ENCODE measurements around the gene NDUFB5. TPM values are rescaled to one million over a fixed set of nuclear protein-coding genes. Genes with fewer than 3 reads are reported as not detected.

The NDUFB5 gene
- total and polyA plus RNA-seq, 3 donors from 2014 or later, result 70.4 to 138 (median 88.1) TPM

- no peaks in the 10 kb centered on the region for H3K9me3 ChIP-seq
- no peaks in the 10 kb centered on the region for H3K4me1 ChIP-seq
- H3K36me3 ChIP-seq (ENCODE audit: low read depth, missing control alignments), result no peaks in the 10 kb centered on the region
- no peak for TF ChIP-seq POLR2A (IDR thresholded peaks at IDR 0.05)
- TF ChIP-seq, protein P1, sequence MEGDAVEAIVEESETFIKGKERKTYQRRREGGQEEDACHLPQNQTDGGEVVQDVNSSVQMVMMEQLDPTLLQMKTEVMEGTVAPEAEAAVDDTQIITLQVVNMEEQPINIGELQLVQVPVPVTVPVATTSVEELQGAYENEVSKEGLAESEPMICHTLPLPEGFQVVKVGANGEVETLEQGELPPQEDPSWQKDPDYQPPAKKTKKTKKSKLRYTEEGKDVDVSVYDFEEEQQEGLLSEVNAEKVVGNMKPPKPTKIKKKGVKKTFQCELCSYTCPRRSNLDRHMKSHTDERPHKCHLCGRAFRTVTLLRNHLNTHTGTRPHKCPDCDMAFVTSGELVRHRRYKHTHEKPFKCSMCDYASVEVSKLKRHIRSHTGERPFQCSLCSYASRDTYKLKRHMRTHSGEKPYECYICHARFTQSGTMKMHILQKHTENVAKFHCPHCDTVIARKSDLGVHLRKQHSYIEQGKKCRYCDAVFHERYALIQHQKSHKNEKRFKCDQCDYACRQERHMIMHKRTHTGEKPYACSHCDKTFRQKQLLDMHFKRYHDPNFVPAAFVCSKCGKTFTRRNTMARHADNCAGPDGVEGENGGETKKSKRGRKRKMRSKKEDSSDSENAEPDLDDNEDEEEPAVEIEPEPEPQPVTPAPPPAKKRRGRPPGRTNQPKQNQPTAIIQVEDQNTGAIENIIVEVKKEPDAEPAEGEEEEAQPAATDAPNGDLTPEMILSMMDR (IDR thresholded peaks at IDR 0.05), result no peak
- DNase-seq, result no peak
- 76 to 79% methylated on average over 6 of the region's 6 CpGs for WGBS, 2 donors
- H3K27me3 ChIP-seq, result no peaks in the 10 kb centered on the region
- no peak overlapping the region for H3K27ac ChIP-seq
- H3K4me3 ChIP-seq, result no peak overlapping the region
- intact Hi-C loops (cut with DNase I; ENCODE audit: low total_unique reads), result no loop called here
Observed at GRCh38 chr3:179608931-179609720, 4.5 kb downstream of the NDUFB5 start.

- Histone ChIP-seq H3K27me3 (no peaks in the 10 kb centered on the region), H3K27ac (no peak overlapping the region), H3K36me3 (ENCODE audit: low read depth, missing control alignments) (no peaks in the 10 kb centered on the region), H3K4me3 (no peak overlapping the region), H3K4me1 (no peaks in the 10 kb centered on the region), H3K9me3 (no peaks in the 10 kb centered on the region)
- no peak for DNase-seq
- intact Hi-C loops (cut with DNase I; ENCODE audit: low total_unique reads), result no loop called here
- TF ChIP-seq, protein P1 (IDR thresholded peaks at IDR 0.05), result no peak
- no peak for TF ChIP-seq POLR2A (IDR thresholded peaks at IDR 0.05)
- 93 to 99% methylated on average over 4 of the region's 4 CpGs for WGBS, 2 donors
Observed at GRCh38 chr3:179610066-179610465, 5.5 kb downstream of the NDUFB5 start.

DNA sequence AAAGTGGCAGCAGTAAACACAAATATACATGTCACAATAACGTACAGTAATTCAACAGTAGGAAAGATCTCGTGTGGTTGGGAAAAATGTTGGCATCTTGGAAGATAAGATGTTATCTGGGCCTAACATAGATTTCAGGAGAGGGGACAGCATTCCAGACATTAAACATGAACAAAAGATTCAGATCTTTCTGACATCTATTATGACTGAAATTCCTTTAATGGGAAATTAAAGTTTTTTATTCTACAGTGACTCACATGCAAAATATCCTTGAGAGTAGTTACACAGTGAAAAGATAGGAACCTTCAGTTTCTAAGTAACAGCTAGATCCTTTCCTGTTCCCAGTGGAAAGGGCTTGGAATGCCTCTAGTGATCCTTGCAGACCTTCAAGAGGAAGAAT lies 9.2 kb downstream of the NDUFB5 start:
- Histone ChIP-seq H3K4me3 (no peak overlapping the region), H3K4me1 (no peaks in the 10 kb centered on the region), H3K9me3 (no peaks in the 10 kb centered on the region), H3K27me3 (no peaks in the 10 kb centered on the region), H3K36me3 (ENCODE audit: low read depth, missing control alignments) (no peaks in the 10 kb centered on the region), H3K27ac (no peak overlapping the region)
- no peak for DNase-seq
- intact Hi-C loops (cut with DNase I; ENCODE audit: low total_unique reads), result no loop called here
- TF ChIP-seq, protein P1 (IDR thresholded peaks at IDR 0.05), result no peak
- no peak for TF ChIP-seq POLR2A (IDR thresholded peaks at IDR 0.05)
- 57 to 68% methylated on average over 2 of the region's 2 CpGs for WGBS, 2 donors

DNA sequence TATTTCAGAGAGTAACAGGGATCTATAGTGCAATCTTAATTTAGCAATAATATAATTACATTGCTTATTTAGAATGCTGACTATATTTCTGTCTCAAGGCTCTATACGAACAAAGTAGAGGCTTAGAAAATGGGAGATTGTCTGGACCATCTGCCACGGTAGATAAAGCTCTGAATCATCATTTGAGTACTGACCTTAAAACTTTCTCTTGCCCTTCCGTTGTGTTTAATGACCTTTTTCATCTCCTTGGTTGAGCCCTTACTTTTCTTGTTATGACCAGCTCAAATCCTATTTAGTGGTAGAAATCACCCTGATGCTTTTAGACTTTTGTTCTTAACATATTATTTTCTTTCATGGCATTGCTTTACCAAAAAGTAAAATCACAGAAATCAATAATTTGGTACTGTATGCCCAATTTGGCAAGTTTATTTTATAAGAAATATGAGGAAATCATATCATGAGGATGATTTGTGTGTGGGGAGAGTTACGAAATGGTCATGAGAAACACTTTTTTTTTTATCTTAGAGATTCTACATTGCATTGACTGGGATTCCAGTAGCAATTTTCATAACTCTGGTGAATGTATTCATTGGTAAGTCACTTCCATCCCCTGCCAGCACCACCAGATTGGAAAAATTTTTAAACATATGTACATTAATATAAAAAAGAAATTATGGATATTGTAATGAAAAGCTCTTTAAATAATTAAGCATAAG lies 11.0 kb downstream of the NDUFB5 start:
- intact Hi-C loops (cut with DNase I; ENCODE audit: low total_unique reads), result no loop called here

More for the DNA sequence above, 11.0 kb downstream of the NDUFB5 start:
- H3K27ac ChIP-seq, result no peak overlapping the region
- no peaks in the 10 kb centered on the region for H3K27me3 ChIP-seq
- WGBS, 2 donors, result 68 to 75% methylated on average over 4 of the region's 4 CpGs
- H3K4me3 ChIP-seq, result no peak overlapping the region
- H3K4me1 ChIP-seq, result no peaks in the 10 kb centered on the region
- H3K9me3 ChIP-seq, result no peaks in the 10 kb centered on the region
- TF ChIP-seq, protein P1 (IDR thresholded peaks at IDR 0.05), result no peak
- TF ChIP-seq POLR2A (IDR thresholded peaks at IDR 0.05), result no peak
- no peaks in the 10 kb centered on the region for H3K36me3 ChIP-seq (ENCODE audit: low read depth, missing control alignments)
- DNase-seq, result no peak
